Hematopoietic multipotent progenitor cell treated with erythropoietin and hydrocortisone succinate and interleukin-3 and kit ligand, for 6 days (in vitro differentiated cells): Measurements from ENCODE around the gene GLS2.
A peak's percentile ranks its signal among the peaks of the same experiment; 100 is the strongest.

Experiments
- DNase-seq: peaks from one replicate; pipeline ENCODE4 v3.0.0-alpha.2; 2015

GLS2 gene

GRCh38 chr12:56437430-56438176 lies 50.4 kb downstream of the GLS2 start:
- peak; percentile 73 for DNase-seq

DNA sequence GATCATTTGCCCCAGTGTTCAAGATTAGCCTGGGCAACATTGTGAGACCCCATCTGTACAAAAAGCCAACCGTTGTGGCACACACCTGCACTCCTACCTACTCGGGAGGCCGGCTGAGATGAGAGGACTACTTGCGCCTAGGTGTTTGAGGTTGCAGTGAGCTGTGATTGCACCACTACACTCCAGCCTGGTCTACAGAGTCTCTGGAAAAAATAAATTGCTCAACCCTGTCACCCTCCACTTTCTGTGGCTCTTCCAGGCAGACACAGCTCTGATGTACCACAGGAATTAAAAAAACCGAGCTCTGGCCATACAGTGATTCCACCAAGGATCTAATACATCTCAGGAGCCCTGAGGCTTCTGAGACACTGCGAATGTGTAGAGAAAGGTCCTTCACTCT lies 53.1 kb downstream of the GLS2 start:
- DNase-seq, result no peak

DNA sequence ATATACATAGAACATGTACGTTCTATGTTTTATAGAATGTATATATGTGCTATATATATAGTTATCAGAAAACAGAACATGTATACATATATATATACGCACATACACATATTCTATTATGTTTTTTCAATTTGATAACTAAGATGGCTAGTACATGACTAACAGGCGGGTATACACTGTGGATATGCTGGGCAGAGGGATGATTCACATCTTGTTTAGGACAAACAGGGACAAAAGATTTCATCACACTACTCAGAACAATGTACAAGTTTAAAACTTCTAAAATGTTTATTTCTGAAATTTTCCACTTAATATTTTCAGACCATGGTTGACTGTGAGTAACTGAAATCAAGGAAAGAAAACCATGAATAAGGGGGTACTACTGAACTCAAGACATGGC lies 56.1 kb downstream of the GLS2 start:
- no peak for DNase-seq

GRCh38 chr12:56431288-56431687 lies 56.7 kb downstream of the GLS2 start:
- no peak for DNase-seq

DNA sequence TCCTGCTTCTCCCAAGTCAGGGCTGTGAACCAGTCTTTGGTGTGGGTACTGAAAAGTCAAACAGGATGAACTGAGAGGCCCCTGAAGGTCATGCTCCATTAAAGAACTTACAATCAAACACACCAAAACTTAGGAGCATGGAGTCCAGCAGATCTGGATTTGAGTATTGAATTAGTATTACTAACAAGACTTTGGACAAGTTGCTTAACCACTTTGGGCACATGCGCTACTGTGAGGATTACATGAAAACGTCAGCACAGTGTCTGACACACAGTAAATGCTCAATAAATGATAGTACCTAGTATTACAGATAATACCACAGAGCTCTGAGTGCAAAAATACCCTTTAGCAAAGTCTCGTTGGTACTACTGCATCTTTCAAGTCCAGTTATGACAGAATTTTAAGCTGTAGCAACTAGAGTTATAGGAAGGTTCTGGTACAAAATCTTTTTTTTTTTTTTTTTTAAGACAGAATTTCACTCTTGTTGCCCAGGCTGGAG lies 62.0 kb downstream of the GLS2 start:
- DNase-seq, result no peak

DNA sequence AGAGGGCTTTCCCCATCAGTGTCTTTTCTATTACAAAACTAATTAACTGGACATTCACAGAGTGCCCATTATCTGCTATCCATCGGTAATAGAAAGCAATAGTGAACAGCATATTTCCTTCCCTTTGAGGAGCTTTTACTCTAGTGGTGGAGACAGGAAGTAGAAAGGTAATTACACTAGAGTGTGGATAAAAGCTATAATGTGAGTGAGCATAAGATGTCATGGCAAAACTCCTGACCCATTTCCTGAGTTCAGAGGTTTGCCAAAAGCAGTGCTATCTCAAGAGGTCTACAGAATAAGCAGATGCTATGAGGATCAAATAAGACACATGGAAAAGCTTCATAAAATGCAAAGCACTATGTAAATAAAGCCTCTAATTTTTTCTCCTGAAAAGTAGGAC lies 62.8 kb downstream of the GLS2 start:
- DNase-seq, result no peak
